Peyer's patch (tissue), 4 donors: ENCODE measurements around the gene SLC45A3. TPM values are rescaled to one million over a fixed set of nuclear protein-coding genes. Genes with fewer than 3 reads are reported as not detected.

Experiments used
- DNase-seq, 3 donors: peaks; one replicate each; pipeline ENCODE4 v3.0.0-alpha.2; 2017 to 2019
- H3K27ac ChIP-seq, 4 donors: fragments of 200-600 bp; sonication (generic); one replicate each; pipeline ENCODE4 v1.5.1; 2016 to 2019
- H3K27me3 ChIP-seq, 2 donors: fragments of 200-600 bp; sonication (generic); one replicate each; pipeline ENCODE4 v1.5.1; 2019
- H3K36me3 ChIP-seq, 3 donors: fragments of 200-600 bp; sonication (generic); one replicate each; pipeline ENCODE4 v1.5.1; 2016 to 2019
- H3K4me1 ChIP-seq, 4 donors: fragments of 200-600 bp; sonication (generic); one replicate each; pipeline ENCODE4 v1.5.1; 2016 to 2019
- H3K4me3 ChIP-seq, 4 donors: fragments of 200-600 bp; sonication (generic); 1 replicate in 3 of 4; 2 replicates in 1 of 4; pipeline ENCODE4 v1.5.1; 2016 to 2019; ENCODE audit warnings: mild to moderate bottlenecking in 1 of 4
- H3K9me3 ChIP-seq, 4 donors: fragments of 200-600 bp; sonication (generic); one replicate each; pipeline ENCODE4 v1.5.1; 2016 to 2019; ENCODE audit warnings: mild to moderate bottlenecking in 1 of 4
- CTCF ChIP-seq, 6 experiments: fragments of 450-650 bp in 4 of 6; fragments of 200-600 bp in 2 of 6; sonication (generic) in 1 of 6; IDR thresholded peaks; one replicate each; pipeline ENCODE4 v1.5.1; 2017 to 2019; ENCODE audit warnings: antibody characterized with exemption in 6 of 6, mild to moderate bottlenecking in 3 of 6, moderate library complexity in 1 of 6
- POLR2A ChIP-seq, 2 donors: fragments of 450-650 bp; IDR thresholded peaks; one replicate each; pipeline ENCODE4 v1.5.1; 2017; ENCODE audit warnings: antibody characterized with exemption in 2 of 2, mild to moderate bottlenecking in 2 of 2, moderate library complexity in 2 of 2
- total RNA-seq, 4 donors: library from RNA; depleted of rRNA; stranded (reverse); fragments of >200 nt; gene quantifications; one replicate each; pipeline ENCODE4 v1.1.0, GENCODE V29; 2016

SLC45A3 gene
- total RNA-seq, 4 donors from 2014 or later, result 7.4 to 16.0 (median 11.2) TPM

GRCh38 chr1:205665201-205666045, 14.9 kb downstream of the SLC45A3 start:
- H3K4me1 ChIP-seq, result peaks cover 0 to 64% (median 32%) of the 10 kb centered on the region in 4 donors

GRCh38 chr1:205664399-205665017, 15.8 kb downstream of the SLC45A3 start:
- peak overlapping the region; percentile 54 to 77 (median 68) for H3K27ac ChIP-seq
- no peaks in the 10 kb centered on the region for H3K27me3 ChIP-seq
- peak overlapping the region in 1 of 4 donors; percentile 20 for H3K4me3 ChIP-seq
- peaks cover 0 to 57% (median 28%) of the 10 kb centered on the region in 4 donors for H3K4me1 ChIP-seq
- no peaks in the 10 kb centered on the region for H3K9me3 ChIP-seq
- TF ChIP-seq POLR2A (IDR thresholded peaks at IDR 0.05), result peak in 1 of 2 donors; percentile 16
- no peak for TF ChIP-seq CTCF (IDR thresholded peaks at IDR 0.05)
- peaks cover 0 to 7% (median 0%) of the 10 kb centered on the region in 3 donors for H3K36me3 ChIP-seq
- DNase-seq, result peak in 2 of 3 donors; percentile 72 to 79

More at GRCh38 chr1:205665201-205666045, 14.9 kb downstream of the SLC45A3 start:
- H3K9me3 ChIP-seq, result no peaks in the 10 kb centered on the region
- DNase-seq, result peak in 2 of 3 donors; percentile 79 to 80
- no peaks in the 10 kb centered on the region for H3K27me3 ChIP-seq
- TF ChIP-seq CTCF (IDR thresholded peaks at IDR 0.05), result no peak
- TF ChIP-seq POLR2A (IDR thresholded peaks at IDR 0.05), result no peak
- no peak overlapping the region for H3K4me3 ChIP-seq
- peaks cover 0 to 7% (median 0%) of the 10 kb centered on the region in 3 donors for H3K36me3 ChIP-seq
- H3K27ac ChIP-seq, result peak overlapping the region; percentile 54 to 77 (median 68)

DNA sequence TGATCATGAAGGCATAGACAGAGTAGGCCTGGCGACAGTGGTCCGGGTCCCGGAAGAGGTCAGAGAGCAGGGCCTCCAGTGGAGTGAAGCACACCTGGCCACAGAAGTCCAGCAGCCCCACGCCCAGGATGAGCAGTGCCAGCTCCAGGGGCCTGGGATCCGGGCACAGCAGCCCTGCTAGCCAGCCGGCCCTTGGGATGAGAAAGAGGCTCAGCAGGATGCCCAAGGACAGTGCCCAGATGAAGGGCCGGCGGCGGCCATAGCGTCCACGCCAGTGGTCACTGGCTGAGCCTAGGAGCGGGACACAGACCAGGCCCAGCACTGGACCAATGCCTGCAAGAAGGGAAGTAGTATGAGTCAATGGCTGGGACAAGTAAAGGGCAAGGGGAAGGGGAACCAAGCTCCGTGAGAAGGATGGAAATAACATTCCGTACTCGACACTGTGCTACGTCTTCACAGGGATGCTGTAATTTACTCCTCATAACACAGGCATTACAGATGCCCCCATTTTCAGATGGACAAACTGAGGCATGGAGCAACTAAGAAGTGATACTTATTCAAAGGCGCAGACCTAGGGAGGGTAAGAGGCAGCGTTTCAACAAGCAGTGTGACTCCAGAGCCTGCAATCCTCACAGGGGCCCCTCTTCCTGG, 16.9 kb downstream of the SLC45A3 start:
- TF ChIP-seq POLR2A (IDR thresholded peaks at IDR 0.05) (no peak), CTCF (IDR thresholded peaks at IDR 0.05) (no peak)
- H3K4me1 ChIP-seq, result peaks cover 0 to 51% (median 21%) of the 10 kb centered on the region in 4 donors
- no peaks in the 10 kb centered on the region for H3K9me3 ChIP-seq
- peak overlapping the region in 2 of 4 donors; percentile 54 to 77 for H3K27ac ChIP-seq
- H3K27me3 ChIP-seq, result no peaks in the 10 kb centered on the region
- peaks cover 0 to 7% (median 0%) of the 10 kb centered on the region in 3 donors for H3K36me3 ChIP-seq
- no peak overlapping the region for H3K4me3 ChIP-seq
- no peak for DNase-seq

DNA sequence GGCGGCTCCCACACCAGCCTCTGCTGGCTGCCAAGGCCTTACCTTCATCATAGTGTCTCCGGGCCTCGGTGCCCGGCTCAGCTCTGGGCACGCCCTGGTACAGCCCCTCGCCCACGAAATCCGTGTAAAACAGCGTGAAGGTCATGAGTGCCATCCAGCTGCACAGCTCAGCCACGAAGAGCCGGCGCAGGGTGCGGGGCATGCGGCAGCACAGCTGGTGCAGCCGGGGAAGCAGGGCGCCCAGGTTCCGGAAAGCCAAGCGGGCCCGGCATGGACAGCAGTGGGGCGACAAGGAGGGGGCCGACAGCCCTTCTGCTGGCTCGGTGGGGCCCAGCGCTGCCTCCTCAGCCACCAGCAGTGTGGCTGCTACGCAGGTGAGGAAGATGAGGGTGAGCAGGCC, 17.5 kb downstream of the SLC45A3 start:
- no peak overlapping the region for H3K27ac ChIP-seq
- H3K36me3 ChIP-seq, result peaks cover 0 to 7% (median 0%) of the 10 kb centered on the region in 3 donors
- H3K9me3 ChIP-seq, result no peaks in the 10 kb centered on the region
- no peak for DNase-seq
- H3K4me1 ChIP-seq, result peaks cover 0 to 45% (median 18%) of the 10 kb centered on the region in 4 donors
- no peak overlapping the region for H3K4me3 ChIP-seq
- no peak for TF ChIP-seq POLR2A (IDR thresholded peaks at IDR 0.05)
- no peaks in the 10 kb centered on the region for H3K27me3 ChIP-seq

DNA sequence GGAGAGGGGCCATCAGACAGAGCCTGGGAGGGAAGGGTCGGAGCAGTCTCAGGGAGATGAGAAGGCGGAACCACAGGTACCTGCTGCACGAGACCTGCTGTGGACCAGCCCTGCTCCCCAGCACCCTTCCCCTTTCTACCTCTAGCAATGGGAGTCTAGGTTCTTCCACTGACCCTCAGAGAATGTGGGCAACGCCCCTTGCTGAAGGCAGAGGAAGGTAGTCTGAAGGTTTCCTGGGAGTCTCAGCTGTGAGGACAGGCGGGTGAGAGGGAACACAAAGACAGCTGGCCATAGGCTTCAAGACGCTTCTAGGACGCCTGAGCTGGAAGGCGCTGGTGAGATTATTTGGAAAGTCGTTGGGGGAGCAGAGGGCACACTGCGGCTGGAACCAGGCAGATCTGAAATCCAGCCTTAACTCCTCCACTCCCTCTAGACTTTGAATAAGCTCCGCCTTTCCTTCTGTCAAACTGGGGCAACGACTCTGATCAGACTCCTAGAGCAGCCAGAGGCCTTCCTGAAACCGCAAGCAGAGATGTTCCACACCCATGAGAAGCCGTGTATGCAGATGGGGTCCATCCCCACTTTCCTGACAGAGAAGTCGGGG, 18.1 kb downstream of the SLC45A3 start:
- DNase-seq, result no peak
- Histone ChIP-seq H3K27me3 (no peaks in the 10 kb centered on the region), H3K4me1 (peaks cover 0 to 39% (median 16%) of the 10 kb centered on the region in 4 donors), H3K36me3 (peaks cover 0 to 7% (median 0%) of the 10 kb centered on the region in 3 donors), H3K9me3 (no peaks in the 10 kb centered on the region), H3K4me3 (no peak overlapping the region), H3K27ac (no peak overlapping the region)
- TF ChIP-seq CTCF (IDR thresholded peaks at IDR 0.05) (no peak), POLR2A (IDR thresholded peaks at IDR 0.05) (no peak)
